Naive thymus-derived CD4-positive, alpha-beta T cell (primary cell): ENCODE measurements around the gene TRMU. TPM values are rescaled to one million over a fixed set of nuclear protein-coding genes. Genes with fewer than 3 reads are reported as not detected.

Experiments
- ATAC-seq: fragments of 150-1000 bp; cut with Tn5 transposase; 2 replicates; pipeline ENCODE4 v1.10.0; 2021; ENCODE audit warnings: mild to moderate bottlenecking, moderate library complexity
- CTCF ChIA-PET: fragments of 350-600 bp; sonication (Branson Sonifier 250); formaldehyde crosslinking; loops from one replicate; lab custom pipeline; 2021; ENCODE audit warnings: antibody characterized with exemption; lab: Charles Lee
- POLR2A ChIA-PET: fragments of 350-600 bp; sonication (Branson Sonifier 250); formaldehyde crosslinking; loops from one replicate; lab custom pipeline; 2021; ENCODE audit warnings: antibody characterized with exemption, inconsistent platforms; lab: Charles Lee
- DNase-seq, 9 donors: peaks; one replicate each; pipeline versions ENCODE4 v3.0.0 to v3.0.0-alpha.2; 2020 to 2022; ENCODE audit warnings: mixed read lengths in 1 of 9
- H3K27ac ChIP-seq: one replicate; pipeline ENCODE4 v1.7.0; 2013; ENCODE audit warnings: mild to moderate bottlenecking, low read depth, low read length, moderate library complexity
- H3K27me3 ChIP-seq, 2 donors: one replicate each; pipeline ENCODE4 v1.7.0; 2013; ENCODE audit warnings: low read length in 2 of 2, mild to moderate bottlenecking in 2 of 2, moderate library complexity in 2 of 2; ENCODE audit not compliant: control insufficient read depth in 2 of 2, insufficient read depth in 2 of 2
- H3K36me3 ChIP-seq, 3 experiments: 1 replicate in 2 of 3; 2 replicates in 1 of 3; pipeline ENCODE4 v1.7.0; 2013; ENCODE audit warnings: low read length in 3 of 3, mild to moderate bottlenecking in 3 of 3, moderate library complexity in 1 of 3; ENCODE audit not compliant: insufficient read depth in 3 of 3, control insufficient read depth in 2 of 3
- H3K4me1 ChIP-seq, 2 donors: one replicate each; pipeline ENCODE4 v1.7.0; 2013; ENCODE audit warnings: low read length in 2 of 2, mild to moderate bottlenecking in 2 of 2, moderate library complexity in 1 of 2; ENCODE audit not compliant: control insufficient read depth in 2 of 2, insufficient read depth in 2 of 2
- H3K4me3 ChIP-seq: 2 replicates; pipeline ENCODE4 v1.7.0; 2013; ENCODE audit warnings: mild to moderate bottlenecking, low read length
- H3K9me3 ChIP-seq, 3 experiments: 1 replicate in 2 of 3; 2 replicates in 1 of 3; pipeline ENCODE4 v1.7.0; 2013; ENCODE audit warnings: low read length in 3 of 3; ENCODE audit not compliant: control insufficient read depth in 2 of 3
- H3K27ac Mint-ChIP-seq, 9 donors: one replicate each; pipeline ENCODE4 v1.8.0; 2020 to 2022; ENCODE audit warnings: mixed read lengths in 9 of 9, mild to moderate bottlenecking in 8 of 9, moderate library complexity in 5 of 9, inconsistent platforms in 2 of 9
- H3K27me3 Mint-ChIP-seq, 5 donors: one replicate each; pipeline ENCODE4 v1.8.0; 2021 to 2022; ENCODE audit warnings: mixed read lengths in 5 of 5, mild to moderate bottlenecking in 1 of 5
- H3K36me3 Mint-ChIP-seq, 5 donors: one replicate each; pipeline ENCODE4 v1.8.0; 2020 to 2022; ENCODE audit warnings: mixed read lengths in 5 of 5, mild to moderate bottlenecking in 3 of 5, inconsistent platforms in 1 of 5
- H3K4me1 Mint-ChIP-seq, 7 donors: one replicate each; pipeline ENCODE4 v1.8.0; 2020 to 2022; ENCODE audit warnings: mixed read lengths in 7 of 7, mild to moderate bottlenecking in 3 of 7, inconsistent platforms in 1 of 7
- H3K4me3 Mint-ChIP-seq, 10 donors: one replicate each; pipeline ENCODE4 v1.8.0; 2020 to 2022; ENCODE audit warnings: mild to moderate bottlenecking in 10 of 10, mixed read lengths in 10 of 10, moderate library complexity in 6 of 10, inconsistent platforms in 2 of 10
- H3K9me3 Mint-ChIP-seq, 11 donors: one replicate each; pipeline ENCODE4 v1.8.0; 2020 to 2022; ENCODE audit warnings: mixed read lengths in 11 of 11, mild to moderate bottlenecking in 4 of 11, inconsistent platforms in 1 of 11, moderate library complexity in 1 of 11
- intact Hi-C, 2 donors: fragments of 100-400 bp; cut with micrococcal nuclease; formaldehyde crosslinking; loops; one replicate each; pipeline ENCODE4 v1.15.1; 2023
- polyA plus RNA-seq, 2 donors: library from polyadenylated mRNA; unstranded; fragments of 300-500 nt; fragmentation: Illumina TruSeq; gene quantifications; one replicate each; pipeline ENCODE4 v1.2.3, GENCODE V29; 2021
- total RNA-seq, 6 experiments: library from RNA in 5 of 6; stranded (reverse) in 5 of 6; gene quantifications; 1 replicate in 5 of 6; 2 replicates in 1 of 6; pipeline ENCODE4 v1.2.3 and lab custom pipeline; 2021 to 2026

Gene TRMU
- total and polyA plus RNA-seq, 7 experiments from 2014 or later, result 17.9 to 92.1 (median 58.7) TPM

GRCh38 chr22:46289244-46289891 lies 46.1 kb upstream of the TRMU start:
- H3K4me1 Mint-ChIP-seq, result peaks cover 0 to 32% (median 4%) of the 10 kb centered on the region in 7 donors
- H3K27me3 Mint-ChIP-seq, result no peaks in the 10 kb centered on the region
- Histone ChIP-seq H3K27me3 (no peaks in the 10 kb centered on the region), H3K27ac (no peak overlapping the region), H3K9me3 (no peaks in the 10 kb centered on the region), H3K4me3 (no peak overlapping the region), H3K4me1 (peaks cover 0 to 26% of the 10 kb centered on the region in 2 donors), H3K36me3 (no peaks in the 10 kb centered on the region)
- intact Hi-C loops, result no loop called here
- ChIA-PET CTCF (no interaction called here), POLR2A (interaction anchor here (1.3 kb wide), 1 partner anchor 39 kb away, joined by 4 read pairs; the partner anchor contains the start of gene CDPF1)
- H3K27ac Mint-ChIP-seq, result no peak overlapping the region
- H3K36me3 Mint-ChIP-seq, result peaks cover 4 to 33% (median 9%) of the 10 kb centered on the region in 5 donors
- H3K4me3 Mint-ChIP-seq, result peak overlapping the region in 1 of 10 donors; percentile 44
- peaks cover 0 to 5% (median 0%) of the 10 kb centered on the region in 11 donors for H3K9me3 Mint-ChIP-seq
- ATAC-seq, result peak; percentile 57
- DNase-seq, result no peak

DNA sequence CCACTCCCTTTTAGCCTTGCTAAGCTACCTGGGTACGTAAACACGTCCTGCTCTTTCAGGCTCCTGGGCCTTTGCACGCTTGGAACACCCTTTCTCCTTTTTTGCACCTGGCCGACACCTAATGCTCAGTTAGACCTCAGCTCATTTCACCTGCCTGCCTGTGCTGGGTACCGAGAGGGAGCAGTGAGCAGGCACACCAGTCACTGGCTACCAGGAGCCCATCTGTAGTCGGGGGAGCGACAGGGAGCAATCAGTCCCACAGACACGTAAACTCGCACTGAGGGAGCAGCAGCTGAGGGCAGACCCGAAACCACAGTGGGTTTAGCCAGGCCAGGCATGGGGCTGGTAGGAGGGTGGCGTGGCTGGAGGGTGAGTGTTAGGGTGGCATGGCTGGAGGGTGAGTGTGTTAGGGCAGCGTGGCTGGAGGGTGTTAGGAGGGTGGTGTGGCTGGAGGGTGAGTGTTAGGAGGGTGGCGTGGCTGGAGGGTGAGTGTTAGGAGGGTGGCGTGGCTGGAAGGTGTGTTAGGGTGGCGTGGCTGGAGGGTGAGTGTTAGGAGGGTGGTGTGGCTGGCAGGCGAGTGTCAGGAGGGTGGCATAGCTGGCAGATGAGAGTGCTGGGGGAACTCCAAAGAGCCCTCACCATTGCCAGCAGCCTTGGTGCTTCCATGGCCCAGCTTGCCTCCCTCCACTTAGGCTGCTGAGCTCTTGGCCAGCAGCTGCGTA lies 45.2 kb upstream of the TRMU start:
- Histone ChIP-seq H3K27ac (no peak overlapping the region), H3K36me3 (no peaks in the 10 kb centered on the region), H3K9me3 (no peaks in the 10 kb centered on the region), H3K4me1 (peaks cover 0 to 27% of the 10 kb centered on the region in 2 donors), H3K27me3 (no peaks in the 10 kb centered on the region), H3K4me3 (no peak overlapping the region)
- peak overlapping the region in 2 of 10 donors; percentile 51 to 64 for H3K4me3 Mint-ChIP-seq
- peak overlapping the region in 1 of 9 donors; percentile 69 for H3K27ac Mint-ChIP-seq
- H3K9me3 Mint-ChIP-seq, result peaks cover 0 to 5% (median 0%) of the 10 kb centered on the region in 11 donors
- no peaks in the 10 kb centered on the region for H3K27me3 Mint-ChIP-seq
- ChIA-PET CTCF (no interaction called here), POLR2A (interaction anchor here (1.3 kb wide), 1 partner anchor 40 kb away, joined by 4 read pairs; the partner anchor contains the start of gene CDPF1)
- no peak for DNase-seq
- intact Hi-C loops, result no loop called here
- peaks cover 0 to 38% (median 9%) of the 10 kb centered on the region in 7 donors for H3K4me1 Mint-ChIP-seq
- H3K36me3 Mint-ChIP-seq, result peaks cover 4 to 31% (median 7%) of the 10 kb centered on the region in 5 donors
- ATAC-seq, result peak; percentile 30

DNA sequence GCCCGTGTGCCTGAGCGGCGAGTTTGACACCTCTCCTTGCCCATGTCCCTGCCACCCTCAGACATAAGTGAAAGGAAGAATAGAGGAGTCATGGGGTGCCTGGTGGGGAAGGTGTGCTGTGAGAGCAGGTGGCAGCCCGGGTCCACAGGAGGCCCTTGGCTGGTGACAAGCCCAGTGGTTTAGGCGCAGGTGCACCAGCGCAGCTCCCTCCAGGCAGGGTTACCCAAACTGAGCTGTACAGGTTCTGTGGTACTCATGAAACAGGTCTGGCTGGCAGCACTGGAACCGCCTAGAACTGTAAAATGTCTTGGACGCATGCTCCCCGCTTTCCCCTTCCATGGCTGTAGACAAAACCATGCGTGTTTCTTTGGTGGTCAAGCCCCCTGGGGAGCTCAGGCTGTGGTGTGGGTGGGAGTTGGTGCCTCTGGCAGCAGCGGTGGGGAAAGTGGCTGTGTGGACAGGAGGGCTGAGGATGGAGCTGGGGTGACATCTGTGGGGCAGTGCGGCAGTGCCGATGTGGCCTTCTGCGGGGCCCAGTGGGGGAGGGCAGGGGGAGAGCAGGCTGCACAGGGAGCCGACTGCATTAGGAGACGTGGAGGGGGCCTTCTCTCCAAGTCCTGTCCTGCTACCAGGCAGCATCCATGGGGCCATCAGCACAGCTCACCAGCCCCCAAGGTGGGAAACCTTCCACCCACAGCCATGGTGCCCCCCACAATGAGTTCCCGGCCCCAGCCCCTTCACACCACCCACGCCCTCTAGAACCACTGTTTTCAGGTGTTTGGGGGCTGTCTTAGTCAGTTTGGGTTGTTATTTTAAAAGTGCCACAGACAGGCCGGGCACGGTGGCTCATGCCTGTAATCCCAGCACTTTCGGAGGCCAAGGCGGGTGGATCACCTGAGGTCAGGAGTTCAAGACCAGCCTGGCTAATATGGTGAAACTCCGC lies 44.4 kb upstream of the TRMU start:
- DNase-seq, result no peak
- peaks cover 7 to 35% of the 10 kb centered on the region in 2 donors for H3K4me1 ChIP-seq
- H3K4me1 Mint-ChIP-seq, result peaks cover 4 to 43% (median 13%) of the 10 kb centered on the region in 7 donors
- no peak overlapping the region for H3K4me3 ChIP-seq
- no peaks in the 10 kb centered on the region for H3K9me3 ChIP-seq
- peaks cover 0 to 5% (median 0%) of the 10 kb centered on the region in 11 donors for H3K9me3 Mint-ChIP-seq
- no peaks in the 10 kb centered on the region for H3K27me3 ChIP-seq
- no peaks in the 10 kb centered on the region for H3K36me3 ChIP-seq
- peak overlapping the region in 1 of 10 donors; percentile 53 for H3K4me3 Mint-ChIP-seq
- no peak for ATAC-seq
- H3K27me3 Mint-ChIP-seq, result no peaks in the 10 kb centered on the region
- H3K27ac ChIP-seq, result no peak overlapping the region
- ChIA-PET CTCF (no interaction called here), POLR2A (no interaction called here)
- H3K36me3 Mint-ChIP-seq, result peaks cover 4 to 28% (median 7%) of the 10 kb centered on the region in 5 donors
- intact Hi-C loops, result no loop called here
- H3K27ac Mint-ChIP-seq, result peak overlapping the region in 1 of 9 donors; percentile 18

GRCh38 chr22:46292173-46292572 lies 43.3 kb upstream of the TRMU start:
- intact Hi-C loops, result no loop called here
- H3K4me3 Mint-ChIP-seq, result no peak overlapping the region
- POLR2A ChIA-PET, result no interaction called here
- H3K9me3 Mint-ChIP-seq, result peaks cover 0 to 5% (median 0%) of the 10 kb centered on the region in 11 donors
- Histone ChIP-seq H3K36me3 (no peaks in the 10 kb centered on the region), H3K4me3 (no peak overlapping the region), H3K9me3 (no peaks in the 10 kb centered on the region), H3K27me3 (no peaks in the 10 kb centered on the region), H3K27ac (no peak overlapping the region), H3K4me1 (peaks cover 8 to 32% of the 10 kb centered on the region in 2 donors)
- H3K36me3 Mint-ChIP-seq, result peaks cover 4 to 26% (median 7%) of the 10 kb centered on the region in 5 donors
- H3K4me1 Mint-ChIP-seq, result peaks cover 9 to 46% (median 20%) of the 10 kb centered on the region in 7 donors
- ATAC-seq, result no peak
- DNase-seq, result no peak
- CTCF ChIA-PET, result no interaction called here
- no peak overlapping the region for H3K27ac Mint-ChIP-seq
- H3K27me3 Mint-ChIP-seq, result no peaks in the 10 kb centered on the region

DNA sequence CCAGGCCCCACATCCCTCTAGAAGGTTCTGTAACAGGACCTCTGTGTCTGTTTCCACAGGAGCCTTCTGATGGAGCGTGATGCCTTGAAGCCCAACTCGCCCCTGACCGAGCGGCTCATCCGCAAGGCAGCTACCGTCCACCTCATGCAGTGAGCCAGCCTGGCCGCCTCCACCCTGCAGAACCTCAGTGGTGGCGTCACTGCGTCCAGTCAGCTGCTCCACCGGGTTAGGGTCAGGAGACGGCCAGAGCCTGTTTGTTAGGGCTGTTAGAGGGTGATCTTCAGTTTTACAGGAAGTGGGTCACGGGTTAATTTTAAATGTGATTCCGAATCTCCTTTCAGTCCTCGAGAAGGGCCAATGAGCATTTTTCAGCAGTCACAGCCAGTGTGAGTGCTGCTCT lies 42.8 kb upstream of the TRMU start:
- no peak overlapping the region for H3K27ac ChIP-seq
- H3K27ac Mint-ChIP-seq, result no peak overlapping the region

More for the DNA sequence above, 42.8 kb upstream of the TRMU start:
- Mint-ChIP-seq H3K36me3 (peaks cover 4 to 22% (median 5%) of the 10 kb centered on the region in 5 donors), H3K4me3 (no peak overlapping the region), H3K9me3 (peaks cover 0 to 5% (median 0%) of the 10 kb centered on the region in 11 donors), H3K4me1 (peaks cover 14 to 46% (median 25%) of the 10 kb centered on the region in 7 donors), H3K27me3 (peaks cover 0 to 4% (median 0%) of the 10 kb centered on the region in 5 donors)
- Histone ChIP-seq H3K36me3 (no peaks in the 10 kb centered on the region), H3K9me3 (no peaks in the 10 kb centered on the region), H3K4me1 (peaks cover 8 to 31% of the 10 kb centered on the region in 2 donors), H3K4me3 (no peak overlapping the region), H3K27me3 (no peaks in the 10 kb centered on the region)
- CTCF ChIA-PET, result no interaction called here
- intact Hi-C loops, result no loop called here
- DNase-seq (no peak), ATAC-seq (no peak)
- POLR2A ChIA-PET, result no interaction called here
